Activated CD4-positive, alpha-beta memory T cell treated with anti-CD3 and anti-CD28 coated beads for 36 hours (primary cell): Measurements from ENCODE around the gene TTLL11. TPM values are rescaled to one million over a fixed set of nuclear protein-coding genes. Genes with fewer than 3 reads are reported as not detected.
"Not testable (repeated sequence)": the region's sequence is repeated elsewhere in the genome, so short reads cannot be mapped to it uniquely, and the experiment has no call there.

Experiments
- CTCF ChIA-PET: fragments of 350-600 bp; sonication (Branson Sonifier 250); formaldehyde crosslinking; loops from one replicate; lab custom pipeline; 2021; ENCODE audit warnings: antibody characterized with exemption, inconsistent platforms; lab: Charles Lee
- POLR2A ChIA-PET: fragments of 350-600 bp; sonication (Branson Sonifier 250); formaldehyde crosslinking; loops from one replicate; lab custom pipeline; 2021; ENCODE audit warnings: antibody characterized with exemption; lab: Charles Lee
- DNase-seq: peaks from one replicate; pipeline ENCODE4 v3.0.0-alpha.2; 2020
- H3K27ac Mint-ChIP-seq: one replicate; pipeline ENCODE4 v1.8.0; 2021; ENCODE audit warnings: mixed read lengths
- H3K27me3 Mint-ChIP-seq: one replicate; pipeline ENCODE4 v1.8.0; 2021; ENCODE audit warnings: mixed read lengths
- H3K36me3 Mint-ChIP-seq: one replicate; pipeline ENCODE4 v1.8.0; 2021; ENCODE audit warnings: mixed read lengths
- H3K4me1 Mint-ChIP-seq: one replicate; pipeline ENCODE4 v1.8.0; 2021; ENCODE audit warnings: low read depth, mixed read lengths
- H3K4me3 Mint-ChIP-seq: one replicate; pipeline ENCODE4 v1.8.0; 2021; ENCODE audit warnings: mild to moderate bottlenecking, mixed read lengths
- H3K9me3 Mint-ChIP-seq: one replicate; pipeline ENCODE4 v1.8.0; 2021; ENCODE audit warnings: mixed read lengths
- intact Hi-C: fragments of 100-400 bp; cut with micrococcal nuclease; formaldehyde crosslinking; loops from one replicate; pipeline ENCODE4 v1.15.1; 2023
- total RNA-seq, 2 experiments: library from RNA; stranded (reverse); gene quantifications; one replicate each; pipeline ENCODE4 v1.2.3, GENCODE V29; 2021

The TTLL11 gene
- total RNA-seq, 2 experiments from 2014 or later: 0.97 TPM

DNA sequence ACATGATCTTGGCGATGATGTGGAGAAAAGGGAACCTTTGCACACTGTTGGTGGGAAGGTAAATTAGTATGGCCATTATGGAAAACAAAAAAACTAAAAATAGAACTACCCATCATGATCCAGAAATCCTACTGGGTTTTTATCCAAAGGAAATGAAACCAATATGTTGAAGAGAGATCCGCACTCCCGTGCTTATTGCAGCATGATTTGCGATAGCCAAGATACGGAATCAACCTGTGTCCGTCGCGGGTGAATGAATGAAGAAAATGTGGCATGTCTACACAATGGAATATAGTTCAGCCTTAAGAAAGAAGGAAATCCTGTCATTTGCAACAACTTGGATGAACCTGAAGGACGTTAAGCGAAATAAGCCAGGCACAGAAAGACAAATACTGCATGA is 84.5 kb downstream of the TTLL11 start:
- no peak overlapping the region for H3K27ac Mint-ChIP-seq
- H3K36me3 Mint-ChIP-seq: no peaks in the 10 kb centered on the region
- no peaks in the 10 kb centered on the region for H3K9me3 Mint-ChIP-seq
- H3K4me3 Mint-ChIP-seq: no peak overlapping the region
- ChIA-PET CTCF (no interaction called here), POLR2A (no interaction called here)
- H3K4me1 Mint-ChIP-seq: no peaks in the 10 kb centered on the region
- H3K27me3 Mint-ChIP-seq: no peaks in the 10 kb centered on the region
- no peak for DNase-seq
- intact Hi-C loops: no loop called here

DNA sequence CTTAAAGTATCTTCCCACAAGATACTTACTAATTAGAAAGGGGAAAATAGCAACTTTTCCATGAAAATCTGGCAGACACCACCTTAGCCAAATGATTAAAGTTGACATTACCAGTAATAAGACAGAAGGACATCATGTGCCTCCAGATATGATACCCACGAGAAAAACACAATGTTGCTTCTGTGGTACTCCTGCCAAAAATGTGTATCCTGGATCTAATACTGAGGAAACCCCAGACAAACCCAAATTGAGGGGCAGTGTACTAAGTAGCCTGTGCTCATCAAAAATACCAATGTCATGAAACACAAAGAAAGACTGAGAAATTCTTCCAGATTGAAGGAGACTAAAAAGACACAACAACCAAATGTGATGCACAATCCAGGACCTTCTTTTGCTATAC is 85.3 kb downstream of the TTLL11 start:
- ChIA-PET CTCF (no interaction called here), POLR2A (no interaction called here)
- no peaks in the 10 kb centered on the region for H3K4me1 Mint-ChIP-seq

DNA sequence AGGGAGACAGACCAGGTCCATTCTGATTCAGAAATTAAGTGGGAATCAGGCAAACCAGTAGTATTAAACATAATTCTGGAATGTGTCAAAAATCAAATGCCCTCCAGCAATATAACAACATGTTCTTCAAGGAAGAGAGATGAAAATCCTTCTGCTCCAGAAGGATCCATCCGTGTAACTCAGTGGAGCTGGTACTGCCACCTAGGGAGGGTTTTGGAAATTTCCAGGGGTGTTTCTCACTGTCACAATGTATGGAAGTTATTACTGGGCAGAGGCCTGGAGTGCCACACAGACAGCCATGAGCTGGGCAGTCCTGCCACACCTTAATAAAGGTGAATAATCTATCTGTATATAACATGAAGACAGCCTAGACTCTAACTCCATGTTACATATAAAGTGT is 87.5 kb downstream of the TTLL11 start:
- ChIA-PET POLR2A (no interaction called here), CTCF (no interaction called here)
- Mint-ChIP-seq H3K27me3 (no peaks in the 10 kb centered on the region), H3K9me3 (no peaks in the 10 kb centered on the region), H3K27ac (no peak overlapping the region), H3K4me3 (no peak overlapping the region), H3K36me3 (no peaks in the 10 kb centered on the region), H3K4me1 (no peaks in the 10 kb centered on the region)
- intact Hi-C loops: no loop called here
- DNase-seq: no peak

More for the DNA sequence above, 85.3 kb downstream of the TTLL11 start:
- no peaks in the 10 kb centered on the region for H3K27me3 Mint-ChIP-seq
- no peak overlapping the region for H3K27ac Mint-ChIP-seq
- no peaks in the 10 kb centered on the region for H3K9me3 Mint-ChIP-seq
- no peak for DNase-seq
- no peak overlapping the region for H3K4me3 Mint-ChIP-seq
- H3K36me3 Mint-ChIP-seq: no peaks in the 10 kb centered on the region
- intact Hi-C loops: no loop called here

DNA sequence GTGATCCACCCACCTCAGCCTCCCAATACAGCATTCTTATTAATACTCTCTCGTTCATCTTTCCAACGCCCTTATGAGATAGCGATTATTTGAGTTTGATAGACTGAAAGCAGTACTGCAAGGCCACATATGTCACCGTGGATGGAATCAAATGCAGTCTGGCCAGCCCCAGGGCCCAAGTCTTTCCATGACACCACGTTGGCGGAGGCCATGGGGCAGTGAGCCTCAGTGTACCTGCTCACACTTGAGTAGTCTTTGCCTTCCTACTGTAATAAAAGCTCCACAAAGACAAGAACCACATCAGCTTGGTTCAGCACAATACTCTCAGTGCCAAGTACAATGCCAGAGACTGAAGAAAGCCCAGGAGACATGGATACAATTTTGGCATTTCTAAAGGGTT is 88.5 kb downstream of the TTLL11 start:
- ChIA-PET POLR2A (no interaction called here), CTCF (no interaction called here)
- no peak for DNase-seq
- Mint-ChIP-seq H3K4me1 (no peaks in the 10 kb centered on the region), H3K27me3 (no peaks in the 10 kb centered on the region), H3K4me3 (no peak overlapping the region), H3K9me3 (no peaks in the 10 kb centered on the region), H3K27ac (no peak overlapping the region), H3K36me3 (no peaks in the 10 kb centered on the region)
- intact Hi-C loops: no loop called here

DNA sequence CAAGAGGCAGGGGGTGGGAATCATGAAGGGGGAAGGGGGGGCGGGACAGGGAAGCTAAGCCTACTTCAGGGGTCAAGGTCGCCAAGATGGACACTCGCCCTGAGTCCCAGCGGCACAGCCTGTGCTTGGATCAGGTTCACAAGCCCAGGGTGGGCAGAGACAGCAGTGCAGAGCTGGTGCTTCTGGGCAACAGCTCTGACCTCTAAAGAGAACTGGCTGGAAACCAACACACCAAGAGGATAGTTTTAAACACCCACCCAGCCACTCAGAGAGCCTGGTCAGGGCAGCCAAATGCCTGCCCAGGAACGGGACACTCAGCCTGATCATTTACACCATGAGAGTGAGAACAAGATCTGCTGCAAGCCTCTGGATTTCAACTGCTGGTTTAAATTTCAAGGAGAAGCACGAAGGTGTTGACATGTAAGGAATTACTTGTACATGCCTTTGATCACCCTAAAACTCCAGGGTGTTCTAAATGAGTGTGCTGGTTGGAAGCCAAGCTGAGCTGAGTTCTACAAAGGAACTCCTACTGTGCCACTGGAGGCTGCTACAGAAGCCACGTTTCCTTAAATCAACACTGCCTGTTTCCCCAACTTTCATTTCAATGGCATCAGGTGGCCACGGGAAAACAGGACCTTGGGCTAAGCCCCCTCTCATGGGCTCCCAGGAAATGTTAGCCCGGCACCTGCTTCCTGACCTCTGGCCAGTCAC is 91.5 kb downstream of the TTLL11 start:
- ChIA-PET CTCF (no interaction called here), POLR2A (no interaction called here)
- Mint-ChIP-seq H3K27me3 (no peaks in the 10 kb centered on the region), H3K27ac (no peak overlapping the region), H3K36me3 (no peaks in the 10 kb centered on the region), H3K4me3 (no peak overlapping the region), H3K9me3 (no peaks in the 10 kb centered on the region), H3K4me1 (no peaks in the 10 kb centered on the region)
- DNase-seq: no peak
- intact Hi-C loops: no loop called here

DNA sequence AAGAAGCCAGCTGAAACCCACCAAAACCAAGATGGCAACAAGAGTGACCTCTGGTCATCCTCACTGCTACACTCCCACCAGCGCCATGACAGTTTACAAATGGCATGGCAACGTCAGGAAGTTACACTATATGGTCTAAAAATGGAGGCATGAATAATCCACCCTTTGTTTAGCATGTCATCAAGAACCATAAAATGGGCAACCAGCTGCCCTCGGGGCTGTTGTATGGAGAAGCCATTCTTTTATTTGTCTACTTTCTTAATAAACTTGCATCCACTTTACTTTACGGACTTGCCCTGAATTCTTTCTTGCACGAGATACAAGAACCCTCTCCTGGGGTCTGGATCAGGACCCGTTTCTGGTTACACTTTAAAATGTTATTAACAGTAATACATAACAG is 92.6 kb downstream of the TTLL11 start:
- H3K4me3 Mint-ChIP-seq, CTCF ChIA-PET, DNase-seq, H3K27ac Mint-ChIP-seq, H3K4me1 Mint-ChIP-seq, H3K27me3 Mint-ChIP-seq, intact Hi-C loops, POLR2A ChIA-PET, H3K9me3 Mint-ChIP-seq, H3K36me3 Mint-ChIP-seq: not testable (repeated sequence)

DNA sequence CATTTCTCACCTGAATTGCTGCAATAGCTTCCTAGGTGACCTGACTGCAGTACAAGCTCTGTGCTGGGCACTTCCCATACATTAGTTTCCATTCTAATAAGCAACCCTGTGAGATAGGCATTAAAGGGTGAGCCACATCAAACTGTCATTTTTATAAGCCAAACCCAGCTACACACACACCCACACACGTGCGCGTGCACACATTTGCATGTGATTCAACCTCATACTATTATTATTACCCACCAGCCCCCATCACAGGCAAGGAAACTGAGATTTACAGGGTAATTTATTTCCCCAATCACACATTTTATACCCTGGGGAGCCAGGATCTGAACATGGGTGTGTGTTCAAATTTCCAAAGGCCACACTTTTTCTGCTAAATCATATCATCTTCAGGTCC is 93.6 kb downstream of the TTLL11 start:
- H3K27me3 Mint-ChIP-seq: no peaks in the 10 kb centered on the region
- no peak overlapping the region for H3K27ac Mint-ChIP-seq
- H3K9me3 Mint-ChIP-seq: no peaks in the 10 kb centered on the region
- H3K4me1 Mint-ChIP-seq: no peaks in the 10 kb centered on the region
- no peaks in the 10 kb centered on the region for H3K36me3 Mint-ChIP-seq
- CTCF ChIA-PET: interaction anchor here (0.8 kb wide), 1 partner anchor 9 kb away, joined by 3 read pairs; no protein-coding TSS in a partner anchor
- intact Hi-C loops: no loop called here
- no peak for DNase-seq
- H3K4me3 Mint-ChIP-seq: no peak overlapping the region
- POLR2A ChIA-PET: no interaction called here

DNA sequence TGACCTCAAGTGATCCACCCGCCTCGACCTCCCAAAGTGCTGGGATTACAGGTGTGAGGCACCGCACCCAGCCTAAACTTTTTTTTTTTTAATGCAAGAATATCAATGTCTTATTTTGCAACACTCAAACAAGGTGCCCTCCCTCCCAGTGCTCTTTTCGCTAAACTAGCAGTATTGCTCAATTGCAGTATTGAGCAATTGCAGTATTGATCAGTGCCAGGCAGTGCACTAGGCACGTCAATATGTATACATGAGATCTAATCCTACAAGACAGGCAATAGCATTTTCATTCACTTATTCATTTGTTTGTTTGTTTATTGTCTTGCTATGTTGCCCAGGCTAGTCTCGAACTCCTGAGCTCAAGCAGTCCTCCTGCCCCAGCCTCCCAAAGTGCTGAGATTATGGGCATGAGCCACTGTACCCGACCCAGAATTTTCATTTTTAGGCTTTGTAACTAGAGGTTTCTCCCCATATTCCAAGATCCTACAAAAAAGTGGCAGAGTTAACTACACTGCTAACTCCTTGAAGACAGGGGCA is 94.5 kb downstream of the TTLL11 start:
- Mint-ChIP-seq H3K4me1 (no peaks in the 10 kb centered on the region), H3K27ac (no peak overlapping the region), H3K9me3 (no peaks in the 10 kb centered on the region), H3K27me3 (no peaks in the 10 kb centered on the region), H3K4me3 (no peak overlapping the region), H3K36me3 (no peaks in the 10 kb centered on the region)
- ChIA-PET POLR2A (no interaction called here), CTCF (interaction anchor here (1.9 kb wide), 1 partner anchor 314 kb away, joined by 7 read pairs; no protein-coding TSS in a partner anchor)
- no peak for DNase-seq
- intact Hi-C loops: no loop called here

DNA sequence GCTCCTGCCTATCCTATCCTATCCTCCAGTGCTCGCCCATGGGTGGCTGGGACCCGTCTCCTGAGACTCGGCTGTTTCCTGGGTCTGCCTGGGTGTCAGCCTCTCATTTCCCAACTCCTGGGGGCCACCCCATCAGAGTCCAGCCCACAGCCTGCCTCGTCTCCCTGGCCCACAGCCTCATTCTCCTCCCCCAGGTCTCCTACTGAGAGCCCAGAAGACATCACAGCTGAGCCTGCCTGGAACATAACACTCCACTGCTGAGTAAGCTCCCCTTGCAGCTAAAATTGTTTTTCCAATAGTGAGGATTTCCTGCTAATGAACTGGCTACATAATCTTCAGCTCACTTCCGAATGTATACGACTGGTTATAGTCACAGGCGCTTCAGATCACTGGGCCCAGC is 95.3 kb downstream of the TTLL11 start:
- intact Hi-C loops: no loop called here
- H3K27ac Mint-ChIP-seq: no peak overlapping the region
- DNase-seq: no peak

DNA sequence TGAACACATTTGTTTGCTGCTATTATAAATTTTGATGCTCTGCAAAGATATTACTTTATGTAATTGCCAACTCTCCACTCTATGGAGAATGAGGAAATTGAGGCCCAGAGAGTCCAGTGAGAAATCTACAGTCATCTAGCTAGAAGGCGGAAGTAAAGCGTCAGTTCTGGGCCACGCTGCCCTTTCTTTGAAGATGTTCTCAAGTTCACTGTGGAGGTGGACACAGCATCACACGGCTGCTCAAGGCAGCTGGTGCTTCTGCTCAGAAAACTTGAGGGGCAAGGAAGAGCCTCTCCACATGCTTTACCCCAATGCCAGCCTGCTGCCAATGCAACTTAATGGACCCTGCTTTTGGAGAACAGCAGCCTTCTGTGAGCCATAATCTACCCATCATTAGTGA is 96.3 kb downstream of the TTLL11 start:
- Mint-ChIP-seq H3K4me3 (no peak overlapping the region), H3K36me3 (no peaks in the 10 kb centered on the region), H3K4me1 (no peaks in the 10 kb centered on the region), H3K27me3 (no peaks in the 10 kb centered on the region), H3K9me3 (no peaks in the 10 kb centered on the region), H3K27ac (no peak overlapping the region)
- no peak for DNase-seq
- intact Hi-C loops: no loop called here
- ChIA-PET POLR2A (no interaction called here), CTCF (interaction anchor here (1.9 to 2.0 kb wide), 2 partner anchors 312 to 451 kb away, joined by 7 to 11 read pairs; no protein-coding TSS in a partner anchor)

More for the DNA sequence above, 95.3 kb downstream of the TTLL11 start:
- POLR2A ChIA-PET: no interaction called here
- H3K9me3 Mint-ChIP-seq: no peaks in the 10 kb centered on the region
- CTCF ChIA-PET: interaction anchor here (1.9 to 2.0 kb wide), 2 partner anchors 313 to 452 kb away, joined by 7 to 11 read pairs; no protein-coding TSS in a partner anchor
- no peaks in the 10 kb centered on the region for H3K36me3 Mint-ChIP-seq
- H3K27me3 Mint-ChIP-seq: no peaks in the 10 kb centered on the region
- no peaks in the 10 kb centered on the region for H3K4me1 Mint-ChIP-seq
- no peak overlapping the region for H3K4me3 Mint-ChIP-seq

DNA sequence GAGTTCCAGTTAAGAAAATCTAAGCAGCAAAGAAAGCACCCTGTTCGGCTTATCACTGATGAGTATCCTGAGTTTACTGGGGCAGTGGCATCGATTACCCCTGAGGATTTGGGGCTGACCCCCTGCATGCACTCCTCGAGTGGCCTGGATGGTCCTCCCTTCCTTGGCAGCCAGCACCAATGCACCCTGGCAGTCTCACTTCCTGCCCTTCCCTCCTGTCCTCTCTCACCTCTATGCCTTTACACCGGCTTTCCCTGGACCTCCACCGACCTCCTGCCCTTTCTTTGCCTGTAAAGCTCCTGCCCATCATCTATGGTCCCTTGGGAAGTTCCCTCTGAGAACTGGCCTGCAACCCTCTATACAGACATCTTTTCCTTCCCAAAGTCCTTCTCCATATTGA is 97.1 kb downstream of the TTLL11 start:
- ChIA-PET POLR2A (no interaction called here), CTCF (interaction anchor here (1.3 to 2.0 kb wide), 2 partner anchors 300 to 450 kb away, joined by 3 to 11 read pairs; no protein-coding TSS in a partner anchor)
- Mint-ChIP-seq H3K27me3 (no peaks in the 10 kb centered on the region), H3K9me3 (no peaks in the 10 kb centered on the region), H3K4me3 (no peak overlapping the region), H3K36me3 (no peaks in the 10 kb centered on the region), H3K27ac (no peak overlapping the region), H3K4me1 (no peaks in the 10 kb centered on the region)
- intact Hi-C loops: no loop called here
- no peak for DNase-seq

DNA sequence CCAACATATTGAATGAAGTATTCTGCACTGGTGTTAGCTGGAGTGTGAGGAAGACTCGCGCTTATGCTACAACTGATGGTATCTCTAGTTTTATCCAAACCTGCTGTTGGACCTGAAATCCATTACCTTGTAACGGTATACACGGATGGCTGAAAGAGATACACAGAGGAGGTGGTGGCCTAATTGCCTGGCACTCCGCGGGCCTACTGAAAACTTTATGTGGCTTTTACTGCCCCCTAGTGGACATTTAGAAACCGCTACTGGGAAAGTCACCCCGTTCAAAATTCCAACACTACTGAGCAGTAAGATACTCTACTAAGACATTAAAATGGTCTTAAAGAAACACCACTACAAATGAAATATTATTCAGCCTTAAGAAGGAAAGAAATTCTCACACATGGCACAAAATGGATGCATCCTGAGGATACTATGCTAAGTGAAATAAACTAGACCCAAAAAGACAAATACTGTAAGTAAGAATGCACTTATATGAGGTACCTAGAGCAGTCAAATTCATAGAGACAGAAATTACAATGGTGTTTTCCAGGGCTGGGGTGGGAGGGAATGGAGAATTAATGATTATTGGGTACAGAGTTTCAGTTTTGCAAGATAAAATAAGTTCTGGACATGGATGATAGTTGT is 100.4 kb downstream of the TTLL11 start:
- intact Hi-C loops: loop anchor here (1.0 to 2.0 kb wide), 2 partner anchors 305 to 446 kb away; no protein-coding TSS in a partner anchor
- Mint-ChIP-seq H3K27ac (no peak overlapping the region), H3K4me1 (no peaks in the 10 kb centered on the region), H3K4me3 (no peak overlapping the region), H3K9me3 (no peaks in the 10 kb centered on the region), H3K36me3 (no peaks in the 10 kb centered on the region), H3K27me3 (no peaks in the 10 kb centered on the region)
- ChIA-PET POLR2A (no interaction called here), CTCF (interaction anchor here (0.6 to 1.1 kb wide), 2 partner anchors 9 to 541 kb away, joined by 5 read pairs; no protein-coding TSS in a partner anchor)
- peak; percentile 47 for DNase-seq
